Measurements from ENCODE around the gene ADGB.
"Not testable (repeated sequence)": the region's sequence is repeated elsewhere in the genome, so short reads cannot be mapped to it uniquely, and the experiment has no call there.

The ADGB gene

GRCh38 chr6:146770275-146770964 lies 171.6 kb downstream of the ADGB start:
- DNase-seq, result no peak

GRCh38 chr6:146770965-146771735 lies 172.4 kb downstream of the ADGB start:
- peak; percentile 71 for DNase-seq

GRCh38 chr6:146775220-146775619 lies 176.4 kb downstream of the ADGB start:
- DNase-seq, result no peak

- no peak for DNase-seq
Measured at GRCh38 chr6:146781836-146782235, 183.1 kb downstream of the ADGB start.

- DNase-seq, result no peak
Measured at GRCh38 chr6:146785001-146785585, 186.3 kb downstream of the ADGB start.

GRCh38 chr6:146787876-146788508 lies 189.2 kb downstream of the ADGB start:
- no peak for DNase-seq

GRCh38 chr6:146790561-146791091 lies 191.9 kb downstream of the ADGB start:
- DNase-seq, result no peak

GRCh38 chr6:146791930-146792329 lies 193.2 kb downstream of the ADGB start:
- no peak for DNase-seq

GRCh38 chr6:146793218-146793617 lies 194.4 kb downstream of the ADGB start:
- DNase-seq, result not testable (repeated sequence)

- no peak for DNase-seq
Measured at GRCh38 chr6:146795479-146796133, 196.8 kb downstream of the ADGB start.

GRCh38 chr6:146803167-146803566 lies 204.4 kb downstream of the ADGB start:
- DNase-seq, result not testable (repeated sequence)

GRCh38 chr6:146803601-146804000 lies 204.8 kb downstream of the ADGB start:
- DNase-seq, result no peak

GRCh38 chr6:146805546-146806325 lies 207.0 kb downstream of the ADGB start:
- no peak for DNase-seq

GRCh38 chr6:146809014-146809413 lies 210.2 kb downstream of the ADGB start:
- not testable (repeated sequence) for DNase-seq

- DNase-seq, result not testable (repeated sequence)
Measured at GRCh38 chr6:146812811-146813321, 214.1 kb downstream of the ADGB start.

- DNase-seq, result no peak
Measured at GRCh38 chr6:146813554-146813953, 214.8 kb downstream of the ADGB start.

- no peak for DNase-seq
Measured at GRCh38 chr6:146814148-146814750, 215.5 kb downstream of the ADGB start.

GRCh38 chr6:146815511-146816462 lies 217.0 kb downstream of the ADGB start:
- DNase-seq, result not testable (repeated sequence)

GRCh38 chr6:146819596-146820320 lies 221.0 kb downstream of the ADGB start:
- DNase-seq, result no peak

All from activated effector memory CD4-positive, alpha-beta T cell treated with anti-CD3 and anti-CD28 coated beads, Interleukin-2, amount 50 U/mL, for 16 hours (primary cell).